Right lung (tissue), 5 donors: Measurements from ENCODE around the gene TTLL13. TPM values are rescaled to one million over a fixed set of nuclear protein-coding genes. Genes with fewer than 3 reads are reported as not detected.

Experiments used
- polyA plus RNA-seq, 5 donors: library from polyadenylated mRNA; unstranded; fragments of 120-200 nt; gene quantifications; one replicate each; pipeline versions ENCODE4 v1.2.1 to v1.2.3, GENCODE V29; 2013; ENCODE audit warnings: inconsistent platforms in 1 of 5, low replicate concordance in 1 of 5; ENCODE audit not compliant: insufficient read length in 5 of 5, insufficient read depth in 1 of 5

The TTLL13 gene
- polyA plus RNA-seq, 5 donors = 0.09 to 0.27 (median 0.13) TPM

Other genes starting within 250 kb of the TTLL13 start
- 10 to 100 TPM; 28.9 to 41.5 (median 33.5) TPM for gene ZNF710, start 248.2 kb upstream of the TTLL13 start, polyA plus RNA-seq
- gene IDH2, start 147.1 kb upstream of the TTLL13 start, polyA plus RNA-seq = 100 to 1,000 TPM; 114 to 152 (median 118) TPM
- 10 to 100 TPM; 21.0 to 30.0 (median 23.4) TPM for gene SEMA4B, start 48.2 kb upstream of the TTLL13 start, polyA plus RNA-seq
- gene CIB1, start 15.6 kb upstream of the TTLL13 start, polyA plus RNA-seq = 10 to 100 TPM; 43.7 to 55.3 (median 47.4) TPM
- 1 to 10 TPM; 1.7 to 4.6 (median 4.3) TPM for gene GDPGP1, start 15.3 kb upstream of the TTLL13 start, polyA plus RNA-seq
- 100 to 1,000 TPM; 105 to 122 (median 108) TPM for gene NGRN, start 16.1 kb downstream of the TTLL13 start, polyA plus RNA-seq
- gene ZNF774, start 102.7 kb downstream of the TTLL13 start, polyA plus RNA-seq = 1 to 10 TPM; 4.9 to 6.6 (median 5.6) TPM
- gene IQGAP1, start 138.7 kb downstream of the TTLL13 start, polyA plus RNA-seq = 100 to 1,000 TPM; 172 to 244 (median 224) TPM